Measurements from ENCODE around the gene PDZRN3.

PDZRN3 gene

GRCh38 chr3:73624821-73625665 lies at the start of gene PDZRN3:
TSS of gene PDZRN3 (minus strand) at chr3:73624941.
- in situ Hi-C loops (cut with HindIII; ENCODE audit: low sequenced_read_pairs) = no loop called here

GRCh38 chr3:73674280-73674679 lies 49.5 kb upstream of the PDZRN3 start:
- in situ Hi-C loops (cut with HindIII; ENCODE audit: low sequenced_read_pairs) = no loop called here

- in situ Hi-C loops (cut with HindIII; ENCODE audit: low sequenced_read_pairs) = no loop called here
Measured at GRCh38 chr3:73669260-73669659, 44.5 kb upstream of the PDZRN3 start.

- in situ Hi-C loops (cut with HindIII; ENCODE audit: low sequenced_read_pairs) = no loop called here
Measured at GRCh38 chr3:73668391-73668790, 43.6 kb upstream of the PDZRN3 start.

GRCh38 chr3:73667889-73668288 lies 43.1 kb upstream of the PDZRN3 start:
- in situ Hi-C loops (cut with HindIII; ENCODE audit: low sequenced_read_pairs) = no loop called here

GRCh38 chr3:73665286-73665685 lies 40.5 kb upstream of the PDZRN3 start:
- in situ Hi-C loops (cut with HindIII; ENCODE audit: low sequenced_read_pairs) = no loop called here

GRCh38 chr3:73664389-73664788 lies 39.6 kb upstream of the PDZRN3 start:
- in situ Hi-C loops (cut with HindIII; ENCODE audit: low sequenced_read_pairs) = no loop called here

GRCh38 chr3:73663495-73663894 lies 38.8 kb upstream of the PDZRN3 start:
- in situ Hi-C loops (cut with HindIII; ENCODE audit: low sequenced_read_pairs) = no loop called here

GRCh38 chr3:73661265-73661664 lies 36.5 kb upstream of the PDZRN3 start:
- in situ Hi-C loops (cut with HindIII; ENCODE audit: low sequenced_read_pairs) = no loop called here

GRCh38 chr3:73658227-73658626 lies 33.5 kb upstream of the PDZRN3 start:
- in situ Hi-C loops (cut with HindIII; ENCODE audit: low sequenced_read_pairs) = no loop called here

- in situ Hi-C loops (cut with HindIII; ENCODE audit: low sequenced_read_pairs) = no loop called here
Measured at GRCh38 chr3:73657186-73657585, 32.4 kb upstream of the PDZRN3 start.

- in situ Hi-C loops (cut with HindIII; ENCODE audit: low sequenced_read_pairs) = no loop called here
Measured at GRCh38 chr3:73656241-73656890, 31.6 kb upstream of the PDZRN3 start.

- in situ Hi-C loops (cut with HindIII; ENCODE audit: low sequenced_read_pairs) = no loop called here
Measured at GRCh38 chr3:73655197-73655596, 30.5 kb upstream of the PDZRN3 start.

- in situ Hi-C loops (cut with HindIII; ENCODE audit: low sequenced_read_pairs) = no loop called here
Measured at GRCh38 chr3:73653877-73654276, 29.1 kb upstream of the PDZRN3 start.

GRCh38 chr3:73653351-73653750 lies 28.6 kb upstream of the PDZRN3 start:
- in situ Hi-C loops (cut with HindIII; ENCODE audit: low sequenced_read_pairs) = no loop called here

- in situ Hi-C loops (cut with HindIII; ENCODE audit: low sequenced_read_pairs) = no loop called here
Measured at GRCh38 chr3:73652896-73653295, 28.2 kb upstream of the PDZRN3 start.

GRCh38 chr3:73637042-73637441 lies 12.3 kb upstream of the PDZRN3 start:
- in situ Hi-C loops (cut with HindIII; ENCODE audit: low sequenced_read_pairs) = no loop called here

- in situ Hi-C loops (cut with HindIII; ENCODE audit: low sequenced_read_pairs) = no loop called here
Measured at GRCh38 chr3:73635254-73635653, 10.5 kb upstream of the PDZRN3 start.

- in situ Hi-C loops (cut with HindIII; ENCODE audit: low sequenced_read_pairs) = no loop called here
Measured at GRCh38 chr3:73633916-73634344, 9.2 kb upstream of the PDZRN3 start.

GRCh38 chr3:73633453-73633852 lies 8.7 kb upstream of the PDZRN3 start:
- in situ Hi-C loops (cut with HindIII; ENCODE audit: low sequenced_read_pairs) = no loop called here

GRCh38 chr3:73626106-73626505 lies 1.4 kb upstream of the PDZRN3 start:
- in situ Hi-C loops (cut with HindIII; ENCODE audit: low sequenced_read_pairs) = no loop called here
